ENCODE data around the gene FNBP1.
A peak's percentile ranks its signal among the peaks of the same experiment; 100 is the strongest.

The FNBP1 gene

GRCh38 chr9:130054820-130055219, 11.8 kb upstream of the FNBP1 start:
- no peaks in the 10 kb centered on the region for H3K27me3 Mint-ChIP-seq
- peaks cover 23% of the 10 kb centered on the region for H3K4me1 Mint-ChIP-seq (ENCODE audit: low read depth)
- peak overlapping the region; percentile 91 for H3K27ac Mint-ChIP-seq
- H3K4me3 Mint-ChIP-seq: peak overlapping the region; percentile 92
- H3K36me3 Mint-ChIP-seq (ENCODE audit: low read depth): peaks cover 28% of the 10 kb centered on the region
- H3K9me3 Mint-ChIP-seq: no peaks in the 10 kb centered on the region
- intact Hi-C loops (cut with micrococcal nuclease): loop anchor here (5.0 to 10.0 kb wide), 2 partner anchors 110 to 168 kb away; no protein-coding TSS in a partner anchor

GRCh38 chr9:130054325-130054786, 11.4 kb upstream of the FNBP1 start:
- H3K9me3 Mint-ChIP-seq: no peaks in the 10 kb centered on the region
- peak overlapping the region; percentile 91 for H3K27ac Mint-ChIP-seq
- no peaks in the 10 kb centered on the region for H3K27me3 Mint-ChIP-seq
- peaks cover 26% of the 10 kb centered on the region for H3K4me1 Mint-ChIP-seq (ENCODE audit: low read depth)
- intact Hi-C loops (cut with micrococcal nuclease): loop anchor here (5.0 to 10.0 kb wide), 2 partner anchors 110 to 167 kb away; no protein-coding TSS in a partner anchor
- H3K4me3 Mint-ChIP-seq: peak overlapping the region; percentile 92
- H3K36me3 Mint-ChIP-seq (ENCODE audit: low read depth): peaks cover 23% of the 10 kb centered on the region

- H3K4me3 Mint-ChIP-seq: peak within 1 kb of the TSS; percentile 92
- H3K4me1 Mint-ChIP-seq (ENCODE audit: low read depth): peaks cover 26% of the 10 kb centered on the region
- peak within 1 kb of the TSS; percentile 91 for H3K27ac Mint-ChIP-seq
- intact Hi-C loops (cut with micrococcal nuclease): loop anchor here (5.0 to 10.0 kb wide), 2 partner anchors 109 to 166 kb away; no protein-coding TSS in a partner anchor
- H3K36me3 Mint-ChIP-seq (ENCODE audit: low read depth): peaks cover 17% of the 10 kb centered on the region
- no peaks in the 10 kb centered on the region for H3K9me3 Mint-ChIP-seq
- no peaks in the 10 kb centered on the region for H3K27me3 Mint-ChIP-seq
Observed at GRCh38 chr9:130053504-130054324, 10.7 kb upstream of the FNBP1 start, which contains the start of gene GPR107. Gene GPR107 (plus strand): TSS chr9:130053906. CDS start chr9:130053933, 27 bp downstream.

GRCh38 chr9:130053109-130053503, 10.1 kb upstream of the FNBP1 start:
- Mint-ChIP-seq H3K4me3 (peak overlapping the region; percentile 92), H3K36me3 (ENCODE audit: low read depth) (peaks cover 11% of the 10 kb centered on the region), H3K4me1 (ENCODE audit: low read depth) (peaks cover 26% of the 10 kb centered on the region), H3K27ac (peak overlapping the region; percentile 91), H3K9me3 (no peaks in the 10 kb centered on the region), H3K27me3 (no peaks in the 10 kb centered on the region)
- intact Hi-C loops (cut with micrococcal nuclease): loop anchor here (5.0 to 10.0 kb wide), 2 partner anchors 108 to 166 kb away; no protein-coding TSS in a partner anchor

- Mint-ChIP-seq H3K27ac (peak overlapping the region; percentile 91), H3K4me1 (ENCODE audit: low read depth) (peaks cover 28% of the 10 kb centered on the region), H3K27me3 (no peaks in the 10 kb centered on the region), H3K36me3 (ENCODE audit: low read depth) (peaks cover 7% of the 10 kb centered on the region), H3K4me3 (peak overlapping the region; percentile 46), H3K9me3 (no peaks in the 10 kb centered on the region)
- intact Hi-C loops (cut with micrococcal nuclease): loop anchor here (5.0 to 10.0 kb wide), 2 partner anchors 107 to 165 kb away; no protein-coding TSS in a partner anchor
Observed at GRCh38 chr9:130051855-130052254, 8.9 kb upstream of the FNBP1 start.

- intact Hi-C loops (cut with micrococcal nuclease): loop anchor here (5.0 to 10.0 kb wide), 2 partner anchors 106 to 163 kb away; no protein-coding TSS in a partner anchor
- Mint-ChIP-seq H3K27me3 (no peaks in the 10 kb centered on the region), H3K27ac (peak overlapping the region; percentile 91), H3K4me3 (no peak overlapping the region), H3K4me1 (ENCODE audit: low read depth) (peaks cover 41% of the 10 kb centered on the region), H3K9me3 (no peaks in the 10 kb centered on the region), H3K36me3 (ENCODE audit: low read depth) (peaks cover 7% of the 10 kb centered on the region)
Observed at GRCh38 chr9:130050462-130050861, 7.5 kb upstream of the FNBP1 start.

DNA sequence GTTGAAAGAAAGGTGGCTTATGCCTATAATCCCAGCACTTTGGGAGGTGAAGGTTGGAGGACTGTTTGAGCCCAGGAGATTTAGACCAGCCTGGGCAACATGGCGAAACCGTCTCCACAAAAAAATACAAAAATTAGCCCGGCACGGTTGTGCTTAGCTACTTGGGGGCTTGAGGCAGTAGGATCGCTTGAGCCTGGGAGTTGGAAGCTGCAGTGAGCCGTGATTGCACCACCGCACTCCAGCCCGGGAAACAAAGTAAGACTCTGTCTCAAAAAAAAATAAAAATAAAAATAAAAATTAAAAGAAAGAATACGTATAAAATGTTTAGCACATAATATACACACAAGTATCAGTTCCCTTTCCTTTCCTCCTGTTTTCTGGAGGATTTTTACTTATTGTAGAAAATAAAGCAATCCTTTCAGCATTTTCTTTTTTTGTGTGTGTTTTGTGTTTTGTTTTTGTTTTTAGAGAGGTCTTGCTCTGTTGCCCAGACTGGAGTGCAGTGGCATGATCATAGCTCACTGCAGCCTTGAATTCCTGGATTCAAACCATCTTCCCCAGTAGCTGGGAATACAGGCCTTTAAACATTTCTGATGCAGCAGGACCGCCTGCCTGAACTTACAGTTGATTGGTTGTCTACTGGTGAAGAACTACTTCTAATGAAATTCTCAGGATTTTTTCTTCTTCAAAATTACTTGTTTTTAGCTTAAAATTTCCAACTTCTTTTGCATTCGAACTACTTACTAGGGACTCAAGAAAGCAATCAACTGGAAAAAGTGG, 6.6 kb upstream of the FNBP1 start:
- H3K9me3 Mint-ChIP-seq: no peaks in the 10 kb centered on the region
- H3K27me3 Mint-ChIP-seq: no peaks in the 10 kb centered on the region
- H3K4me3 Mint-ChIP-seq: no peak overlapping the region
- peak overlapping the region; percentile 56 for H3K27ac Mint-ChIP-seq
- peaks cover 42% of the 10 kb centered on the region for H3K4me1 Mint-ChIP-seq (ENCODE audit: low read depth)
- intact Hi-C loops (cut with micrococcal nuclease): loop anchor here (5.0 to 10.0 kb wide), 2 partner anchors 105 to 162 kb away; no protein-coding TSS in a partner anchor
- H3K36me3 Mint-ChIP-seq (ENCODE audit: low read depth): peaks cover 7% of the 10 kb centered on the region

DNA sequence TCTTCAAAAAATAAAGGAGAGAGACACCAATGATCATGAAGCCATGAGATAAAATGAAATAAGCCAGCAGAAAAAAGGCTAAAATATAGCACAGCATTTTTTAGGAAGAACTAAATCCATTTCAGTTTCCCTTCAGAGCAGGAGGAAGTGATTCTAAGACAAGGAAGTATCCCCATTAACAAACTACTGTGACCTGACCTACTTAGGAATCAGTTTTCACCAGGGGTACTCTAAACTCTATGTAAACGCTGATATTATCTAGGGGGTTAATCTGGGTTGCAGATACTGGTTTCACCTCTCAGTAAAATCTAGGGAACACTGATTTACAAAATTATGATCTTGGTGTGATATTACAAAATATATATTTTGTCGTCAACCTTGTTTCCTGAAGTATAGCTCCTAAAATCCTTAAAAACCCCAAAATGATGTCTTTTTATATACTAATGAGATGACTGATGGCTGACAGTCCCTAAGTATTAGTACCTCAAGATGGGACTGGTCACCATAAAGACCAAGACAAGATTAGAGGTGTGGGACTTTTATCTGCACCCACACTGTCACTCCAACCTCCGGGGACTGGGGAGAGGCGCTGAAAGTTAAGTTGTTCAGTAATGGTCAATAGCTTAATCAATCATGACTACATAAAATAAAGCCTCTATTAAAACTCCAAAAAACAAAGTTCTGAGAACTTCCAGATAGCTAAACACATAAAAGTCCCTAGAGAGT, 2.9 kb upstream of the FNBP1 start:
- Mint-ChIP-seq H3K4me3 (peak overlapping the region; percentile 55), H3K4me1 (ENCODE audit: low read depth) (peaks cover 49% of the 10 kb centered on the region), H3K9me3 (no peaks in the 10 kb centered on the region), H3K27me3 (no peaks in the 10 kb centered on the region), H3K27ac (peak overlapping the region; percentile 98), H3K36me3 (ENCODE audit: low read depth) (peaks cover 10% of the 10 kb centered on the region)
- intact Hi-C loops (cut with micrococcal nuclease): no loop called here

DNA sequence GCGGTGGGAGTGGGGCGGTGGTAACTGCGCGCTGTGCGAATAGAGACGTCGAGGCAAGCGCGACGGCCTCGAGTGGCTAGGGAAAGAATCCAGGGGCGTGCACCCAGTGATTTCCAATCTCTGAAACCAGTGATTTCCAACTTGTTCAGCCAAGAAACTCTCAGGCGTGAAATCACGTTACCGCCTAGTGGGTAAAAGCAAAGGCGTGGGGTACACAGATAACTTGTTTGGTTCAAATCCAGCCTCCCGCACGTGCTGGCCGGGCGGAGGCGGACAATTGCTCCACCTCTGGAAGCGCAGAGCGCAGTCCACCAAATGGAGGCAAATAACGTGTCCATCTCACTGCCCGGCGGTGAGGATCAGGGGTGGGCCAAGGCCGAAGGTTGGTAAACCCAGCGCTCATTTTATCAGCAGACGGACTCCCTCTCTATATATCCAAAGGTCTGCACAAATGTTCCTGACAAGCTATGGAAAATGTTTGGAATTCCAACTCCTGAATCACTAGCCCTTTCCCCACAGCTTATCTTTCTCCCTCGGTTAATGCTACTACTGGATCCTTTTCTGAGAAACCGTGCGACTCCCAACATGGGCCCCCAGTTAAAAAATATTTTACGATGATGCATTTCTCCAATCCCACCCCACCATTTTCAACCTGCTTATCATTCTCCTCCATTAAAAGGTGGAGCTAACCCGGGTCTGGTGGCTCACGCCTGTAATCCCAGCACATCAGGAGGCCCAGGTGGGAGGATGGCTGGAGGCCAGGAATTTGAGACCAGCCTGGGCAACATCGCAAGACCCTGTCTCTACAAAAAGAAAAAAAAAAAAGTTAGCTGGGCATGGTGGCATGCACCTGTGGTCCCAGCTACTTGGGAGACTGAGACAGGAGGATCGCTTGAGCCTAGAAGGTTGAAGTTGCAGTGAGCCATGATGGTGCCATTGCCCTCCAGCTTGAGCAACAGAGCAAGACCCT, 950 bp upstream of the FNBP1 start:
- H3K27ac Mint-ChIP-seq: peak overlapping the region; percentile 98
- H3K4me1 Mint-ChIP-seq (ENCODE audit: low read depth): peaks cover 57% of the 10 kb centered on the region
- H3K36me3 Mint-ChIP-seq (ENCODE audit: low read depth): peaks cover 10% of the 10 kb centered on the region
- H3K27me3 Mint-ChIP-seq: no peaks in the 10 kb centered on the region
- intact Hi-C loops (cut with micrococcal nuclease): no loop called here
- H3K9me3 Mint-ChIP-seq: no peaks in the 10 kb centered on the region
- H3K4me3 Mint-ChIP-seq: peak overlapping the region; percentile 99

DNA sequence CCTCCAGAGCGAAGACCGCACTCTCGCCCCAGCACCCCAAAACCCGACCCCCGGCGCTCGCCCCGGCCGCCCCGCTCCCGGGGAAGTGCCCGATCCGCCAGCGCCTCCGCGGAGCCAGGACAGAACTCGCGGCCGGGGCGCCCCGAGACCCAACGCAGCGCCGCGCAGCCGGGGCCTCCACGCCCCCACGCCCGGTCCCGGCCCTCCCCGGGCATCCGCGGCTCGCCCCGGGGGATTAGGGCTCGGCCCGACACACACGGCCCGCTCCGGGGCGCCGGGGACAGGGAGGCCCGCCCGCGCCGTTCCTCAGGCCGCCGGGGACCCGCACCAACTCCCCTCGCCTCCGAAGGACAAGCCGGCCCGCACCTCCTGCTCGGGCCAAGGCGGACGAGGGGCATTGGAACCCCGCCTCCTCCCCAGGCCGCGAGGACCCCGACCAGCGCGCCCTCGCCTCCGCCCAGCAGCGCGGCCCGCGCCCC, 544 bp downstream of the FNBP1 start:
- H3K9me3 Mint-ChIP-seq: no peaks in the 10 kb centered on the region
- H3K4me1 Mint-ChIP-seq (ENCODE audit: low read depth): peaks cover 63% of the 10 kb centered on the region
- H3K27ac Mint-ChIP-seq: peak overlapping the region; percentile 98
- H3K27me3 Mint-ChIP-seq: no peaks in the 10 kb centered on the region
- intact Hi-C loops (cut with micrococcal nuclease): no loop called here
- H3K4me3 Mint-ChIP-seq: peak overlapping the region; percentile 99
- H3K36me3 Mint-ChIP-seq (ENCODE audit: low read depth): peaks cover 10% of the 10 kb centered on the region

DNA sequence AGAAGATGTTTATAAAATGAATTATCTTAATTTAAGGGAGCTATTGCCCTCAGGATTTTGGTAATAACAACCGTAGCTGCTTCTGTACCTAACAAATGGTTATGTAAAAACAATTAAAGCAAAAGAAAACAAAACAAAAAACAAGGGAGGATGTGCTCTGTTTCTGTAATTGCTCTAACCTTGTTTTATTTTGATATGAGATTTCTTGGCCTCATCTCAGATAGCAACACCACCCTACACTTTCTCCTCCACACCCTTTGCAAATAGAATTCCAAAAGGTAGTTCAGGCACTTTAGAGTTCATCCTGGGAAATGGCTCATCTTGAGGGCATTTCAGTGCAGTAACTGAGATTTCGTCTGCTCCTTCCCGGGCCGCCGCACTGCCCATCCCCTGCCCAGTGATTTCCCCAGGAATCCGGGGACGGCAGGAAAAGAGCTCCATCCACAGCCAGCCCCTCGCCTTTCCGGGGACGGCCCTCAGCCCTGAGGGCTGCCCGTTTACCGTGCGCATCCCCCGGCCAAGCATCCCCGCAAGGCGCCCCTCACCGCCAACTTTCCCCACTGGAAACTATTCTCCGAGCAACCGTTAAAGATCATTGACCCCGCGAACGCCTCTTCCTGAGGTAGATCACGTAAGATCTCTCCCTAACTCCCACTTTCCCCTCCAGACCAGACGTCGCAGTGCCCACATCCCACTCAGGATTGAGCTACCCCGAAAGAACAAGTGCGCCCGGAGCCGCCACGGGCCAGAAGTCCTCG, 1.2 kb downstream of the FNBP1 start:
- Mint-ChIP-seq H3K36me3 (ENCODE audit: low read depth) (peaks cover 17% of the 10 kb centered on the region), H3K9me3 (no peaks in the 10 kb centered on the region), H3K27ac (peak overlapping the region; percentile 98), H3K4me3 (peak overlapping the region; percentile 99), H3K27me3 (no peaks in the 10 kb centered on the region), H3K4me1 (ENCODE audit: low read depth) (peaks cover 68% of the 10 kb centered on the region)
- intact Hi-C loops (cut with micrococcal nuclease): no loop called here
